ENCODE results near the gene ZKSCAN5.
"Not testable (repeated sequence)": the region's sequence is repeated elsewhere in the genome, so short reads cannot be mapped to it uniquely, and the experiment has no call there.

ZKSCAN5 gene

DNA sequence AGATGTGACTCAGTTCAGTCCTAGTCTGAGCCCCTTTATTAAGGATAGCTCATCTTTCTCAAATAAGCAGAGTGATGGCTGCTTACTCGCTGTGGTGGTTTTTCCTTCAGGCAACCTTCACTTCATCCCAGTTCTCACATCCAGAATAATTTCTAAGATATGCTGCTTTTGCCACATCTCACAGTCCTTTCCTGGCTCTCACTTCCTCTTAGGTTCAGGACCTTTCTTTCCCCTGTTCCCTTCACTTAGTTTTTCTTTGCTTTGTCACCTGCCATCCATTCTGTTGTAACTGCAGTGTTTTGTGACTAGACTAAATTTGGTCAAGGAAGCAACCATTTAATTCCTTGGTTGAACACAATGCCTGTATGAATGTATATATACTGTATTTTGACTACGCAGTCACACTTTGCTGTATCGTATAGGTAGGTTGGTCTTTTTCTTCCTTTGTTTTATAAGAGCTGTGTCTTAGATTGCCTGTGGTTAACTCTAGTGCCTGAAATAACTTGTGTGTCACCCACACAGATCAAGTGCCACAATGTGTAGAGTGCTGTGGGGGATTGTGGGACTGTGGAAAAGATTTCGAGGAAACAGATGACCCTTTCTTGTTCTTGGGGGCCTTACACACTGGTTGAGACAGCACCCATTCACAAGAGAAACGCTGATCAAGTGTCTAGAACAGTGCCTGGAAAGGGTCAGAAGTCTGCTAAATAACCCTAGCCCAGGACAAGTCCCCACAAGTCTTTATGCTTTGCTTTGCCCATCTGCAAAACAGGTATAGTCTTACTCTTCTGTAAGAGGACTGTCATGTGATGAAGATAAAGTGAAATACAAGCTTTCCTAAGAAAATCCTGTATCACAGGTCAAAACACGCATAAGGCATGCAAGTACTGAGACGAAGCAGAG lies 56.6 kb downstream of the ZKSCAN5 start:
- H3K27ac ChIP-seq = no peak overlapping the region
- TF ChIP-seq, protein P1, sequence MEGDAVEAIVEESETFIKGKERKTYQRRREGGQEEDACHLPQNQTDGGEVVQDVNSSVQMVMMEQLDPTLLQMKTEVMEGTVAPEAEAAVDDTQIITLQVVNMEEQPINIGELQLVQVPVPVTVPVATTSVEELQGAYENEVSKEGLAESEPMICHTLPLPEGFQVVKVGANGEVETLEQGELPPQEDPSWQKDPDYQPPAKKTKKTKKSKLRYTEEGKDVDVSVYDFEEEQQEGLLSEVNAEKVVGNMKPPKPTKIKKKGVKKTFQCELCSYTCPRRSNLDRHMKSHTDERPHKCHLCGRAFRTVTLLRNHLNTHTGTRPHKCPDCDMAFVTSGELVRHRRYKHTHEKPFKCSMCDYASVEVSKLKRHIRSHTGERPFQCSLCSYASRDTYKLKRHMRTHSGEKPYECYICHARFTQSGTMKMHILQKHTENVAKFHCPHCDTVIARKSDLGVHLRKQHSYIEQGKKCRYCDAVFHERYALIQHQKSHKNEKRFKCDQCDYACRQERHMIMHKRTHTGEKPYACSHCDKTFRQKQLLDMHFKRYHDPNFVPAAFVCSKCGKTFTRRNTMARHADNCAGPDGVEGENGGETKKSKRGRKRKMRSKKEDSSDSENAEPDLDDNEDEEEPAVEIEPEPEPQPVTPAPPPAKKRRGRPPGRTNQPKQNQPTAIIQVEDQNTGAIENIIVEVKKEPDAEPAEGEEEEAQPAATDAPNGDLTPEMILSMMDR (IDR thresholded peaks at IDR 0.05) = no peak
- no peak overlapping the region for H3K4me3 ChIP-seq
- no peak for DNase-seq (ENCODE audit: low spot score)

DNA sequence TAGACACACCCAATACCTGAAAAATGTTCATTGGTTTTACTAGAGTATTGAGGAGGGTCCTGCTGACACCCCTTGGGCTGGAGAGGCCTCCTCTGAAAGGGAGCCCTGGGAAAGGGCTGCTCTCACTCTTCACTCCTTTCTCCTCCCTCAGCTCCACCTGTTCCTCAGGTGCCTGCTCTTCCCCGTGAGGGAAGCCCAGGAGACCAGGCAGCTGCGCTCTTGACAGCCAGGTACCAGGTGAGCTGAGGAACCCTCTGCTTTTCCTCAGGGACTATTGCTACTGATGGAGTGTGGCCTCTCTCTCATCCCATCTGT lies 57.2 kb downstream of the ZKSCAN5 start:
- no peak overlapping the region for H3K27ac ChIP-seq
- DNase-seq (ENCODE audit: low spot score) = no peak
- H3K4me3 ChIP-seq = no peak overlapping the region
- TF ChIP-seq, protein P1 (IDR thresholded peaks at IDR 0.05) = no peak

DNA sequence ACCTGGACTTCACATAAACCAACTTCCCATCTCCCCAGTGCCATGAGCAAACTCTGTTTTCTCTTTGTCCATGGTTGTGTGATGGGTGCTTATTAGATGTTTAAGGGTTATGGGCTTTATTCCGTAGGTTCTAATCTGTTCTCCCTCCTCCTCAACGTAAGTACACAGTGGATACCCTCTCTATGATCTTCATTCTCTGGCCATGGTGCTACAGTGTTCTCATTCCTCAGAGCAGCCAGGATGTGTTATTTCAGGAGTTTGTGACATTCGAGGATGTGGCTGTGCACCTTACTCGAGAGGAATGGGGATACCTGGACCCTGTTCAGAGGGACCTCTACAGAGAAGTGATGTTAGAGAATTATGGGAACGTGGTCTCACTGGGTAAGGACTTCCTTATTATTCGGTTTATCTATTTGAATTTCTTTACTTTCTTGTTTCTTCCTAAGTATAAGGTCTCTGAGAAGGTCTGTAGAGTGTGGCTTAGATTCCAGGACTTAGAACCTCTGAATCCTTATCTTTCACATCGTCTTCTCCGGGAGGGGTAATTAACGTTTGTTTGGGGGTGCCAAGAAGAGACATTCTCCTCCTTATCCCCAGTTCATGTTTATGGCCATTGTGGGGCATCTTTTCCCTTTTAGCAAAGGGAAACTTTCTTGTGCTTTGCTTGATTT lies 57.8 kb downstream of the ZKSCAN5 start:
- TF ChIP-seq, protein P1 (IDR thresholded peaks at IDR 0.05) = no peak
- no peak overlapping the region for H3K27ac ChIP-seq
- DNase-seq (ENCODE audit: low spot score) = no peak
- H3K4me3 ChIP-seq = no peak overlapping the region

DNA sequence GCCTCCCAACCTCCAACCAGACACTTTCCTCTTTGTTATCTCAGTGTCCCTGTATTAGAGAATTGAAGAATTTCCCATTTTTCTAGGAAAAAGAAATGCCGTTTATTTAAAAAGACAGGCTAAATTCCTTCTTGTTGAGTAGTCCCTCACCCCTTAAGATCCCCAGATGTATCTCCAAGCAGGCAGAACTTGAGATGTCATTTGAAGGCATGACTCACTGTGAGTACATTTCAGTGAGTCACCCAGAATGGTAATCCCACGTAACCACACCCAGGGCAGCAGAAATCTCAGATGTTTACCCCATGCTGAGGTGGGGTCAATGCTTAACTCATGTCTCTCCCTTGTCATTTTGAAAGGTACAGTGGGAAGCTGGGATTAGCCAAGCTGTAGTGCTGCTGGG lies 58.4 kb downstream of the ZKSCAN5 start:
- no peak overlapping the region for H3K4me3 ChIP-seq
- H3K27ac ChIP-seq = no peak overlapping the region
- DNase-seq (ENCODE audit: low spot score) = no peak
- TF ChIP-seq, protein P1 (IDR thresholded peaks at IDR 0.05) = no peak

DNA sequence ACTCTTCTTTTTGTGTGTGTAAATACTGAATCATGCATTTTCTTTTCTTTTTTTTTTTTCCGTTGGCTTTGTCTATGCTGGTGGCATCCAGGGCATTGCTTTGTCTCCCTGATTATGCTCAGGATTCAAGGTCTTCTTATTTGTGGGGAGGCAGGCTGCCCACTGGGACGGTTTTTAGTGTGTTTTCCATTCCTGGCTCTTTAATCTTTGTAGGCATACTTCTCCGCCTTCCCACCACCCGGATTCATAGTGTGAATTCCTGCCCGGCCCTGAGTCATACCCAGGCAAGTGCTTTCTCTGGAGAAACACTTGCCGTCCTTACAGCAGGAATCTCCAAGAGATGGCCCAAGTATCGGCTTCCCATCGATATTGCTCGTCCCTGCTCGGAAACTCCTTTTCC lies 59.2 kb downstream of the ZKSCAN5 start:
- TF ChIP-seq, protein P1 (IDR thresholded peaks at IDR 0.05) = no peak
- no peak for DNase-seq (ENCODE audit: low spot score)
- no peak overlapping the region for H3K4me3 ChIP-seq
- no peak overlapping the region for H3K27ac ChIP-seq

DNA sequence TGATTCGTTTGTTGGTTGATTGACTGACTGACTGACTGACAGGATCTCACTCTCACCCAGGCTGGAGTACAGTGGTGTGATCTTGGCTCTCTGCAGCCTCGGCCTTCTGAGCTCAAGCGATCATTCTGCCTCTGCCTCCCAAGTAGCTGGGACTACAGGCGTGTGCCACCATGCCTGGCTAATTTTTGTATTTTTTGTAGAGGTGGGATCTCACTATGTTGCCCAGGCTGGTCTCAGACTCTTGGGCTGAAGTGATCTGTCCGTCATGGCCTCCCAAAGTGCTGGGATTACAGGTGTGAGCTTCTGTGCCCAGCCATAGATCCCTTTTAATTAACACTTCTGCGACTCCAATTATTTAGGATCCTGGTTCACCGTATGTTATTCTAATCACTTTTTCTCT lies 64.3 kb downstream of the ZKSCAN5 start:
- not testable (repeated sequence) for H3K4me3 ChIP-seq; H3K27ac ChIP-seq; DNase-seq (ENCODE audit: low spot score)

DNA sequence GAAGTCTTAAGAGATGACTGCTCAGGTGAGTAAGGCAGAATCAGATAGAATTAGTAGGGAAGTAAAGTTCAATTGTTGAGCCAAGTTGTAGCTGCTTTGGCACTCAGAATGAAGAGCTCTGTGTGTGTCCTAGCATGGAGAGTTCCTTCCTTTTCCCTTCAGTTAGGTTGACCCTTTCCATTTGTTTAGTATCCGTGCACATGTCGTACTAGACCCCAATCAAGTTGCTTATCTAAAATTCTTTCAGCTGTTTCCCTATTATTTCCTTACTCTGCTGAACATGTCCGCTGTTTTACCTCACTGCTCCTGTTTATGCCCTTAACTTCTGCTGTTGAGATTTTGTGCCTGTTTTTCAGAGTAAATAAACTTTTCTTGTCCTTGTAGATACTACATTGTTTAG lies 67.3 kb downstream of the ZKSCAN5 start:
- no peak for DNase-seq (ENCODE audit: low spot score)
- Histone ChIP-seq H3K27ac (no peak overlapping the region), H3K4me3 (no peak overlapping the region)
- TF ChIP-seq, protein P1 (IDR thresholded peaks at IDR 0.05) = no peak
